ENCODE results near the gene PGLYRP1.

The PGLYRP1 gene

DNA sequence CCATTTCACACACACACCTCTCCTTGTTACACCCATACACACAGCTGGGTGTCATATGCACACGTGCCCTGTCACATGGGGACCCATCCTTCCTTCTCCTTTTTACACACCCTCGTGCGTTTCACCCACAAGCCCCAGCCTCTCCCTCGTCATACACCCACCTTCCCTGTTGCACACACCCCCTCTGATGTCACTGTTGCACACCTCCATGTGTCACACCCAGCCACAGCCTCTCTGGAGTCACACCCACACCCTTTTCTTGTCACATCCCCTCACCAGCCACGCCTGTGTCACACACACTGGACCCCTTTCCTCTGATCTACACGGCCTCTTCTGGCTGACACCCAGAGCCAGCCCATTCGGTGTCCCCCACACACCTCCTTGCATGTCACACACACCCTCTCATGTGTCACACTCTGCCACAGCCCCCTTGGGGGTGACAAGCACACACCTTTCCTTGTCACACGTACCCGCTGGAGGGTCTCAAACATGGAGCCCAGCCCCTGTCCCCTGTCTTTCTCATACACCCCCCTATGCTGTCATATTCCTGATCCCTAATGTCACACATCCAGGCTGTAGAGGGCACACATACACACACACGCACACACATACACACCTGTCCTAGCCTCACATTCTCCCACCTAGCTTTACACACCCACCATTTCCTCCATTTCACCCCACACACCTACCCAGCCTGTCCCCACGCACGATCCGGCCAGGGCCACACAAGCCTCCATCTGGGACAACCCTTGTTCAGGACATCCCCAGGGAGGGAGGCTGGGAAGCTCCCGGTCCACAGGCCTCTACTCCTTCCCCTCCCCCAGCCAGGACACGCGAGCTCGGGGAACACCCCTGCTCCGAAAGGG, 50.5 kb downstream of the PGLYRP1 start:
- TF ChIP-seq NFIC (IDR thresholded peaks at IDR 0.05) (no peak), CREB1 (IDR thresholded peaks at IDR 0.05; ENCODE audit: low read depth) (no peak), EP300 (IDR thresholded peaks at IDR 0.05; ENCODE audit: borderline replicate concordance) (no peak)
- TF ChIP-seq, protein P1, sequence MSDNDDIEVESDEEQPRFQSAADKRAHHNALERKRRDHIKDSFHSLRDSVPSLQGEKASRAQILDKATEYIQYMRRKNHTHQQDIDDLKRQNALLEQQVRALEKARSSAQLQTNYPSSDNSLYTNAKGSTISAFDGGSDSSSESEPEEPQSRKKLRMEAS (IDR thresholded peaks at IDR 0.05), result no peak

DNA sequence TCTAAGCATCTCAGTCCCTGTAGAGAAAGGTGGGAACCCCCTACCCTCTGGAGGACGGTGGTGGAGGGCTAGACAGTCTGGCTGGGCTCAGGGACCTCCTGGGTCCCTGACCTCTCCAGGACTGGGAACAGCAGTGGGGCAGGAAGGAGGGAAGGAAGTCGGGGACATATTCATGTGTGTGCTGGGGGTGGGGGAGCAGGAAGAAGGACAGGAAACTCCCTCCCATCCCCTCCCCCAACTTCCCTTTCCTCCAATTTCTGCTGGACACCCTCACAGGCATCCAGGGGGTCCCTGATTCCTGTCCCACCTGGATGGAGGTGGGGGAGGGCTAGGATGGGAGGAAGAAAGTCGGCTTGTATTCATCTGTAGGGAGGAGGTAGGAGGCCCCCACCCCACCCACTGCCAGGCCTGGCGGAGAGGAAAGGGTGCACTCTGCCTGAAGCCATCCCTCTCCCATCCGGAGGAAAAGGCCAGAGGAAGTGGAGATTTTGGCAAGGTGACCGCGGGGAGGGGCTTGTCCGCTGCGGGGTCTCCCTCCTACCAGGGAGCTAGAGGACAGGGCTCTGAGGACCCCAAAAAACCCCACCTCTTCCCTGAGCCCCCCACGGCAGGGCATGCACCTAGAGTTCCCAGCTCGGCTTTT, 51.5 kb downstream of the PGLYRP1 start:
- no peak for TF ChIP-seq CEBPB (IDR thresholded peaks at IDR 0.05)
- no peak for TF ChIP-seq FOXM1 (IDR thresholded peaks at IDR 0.05; ENCODE audit: borderline replicate concordance, low read depth)
- no peak for TF ChIP-seq TAF1 (IDR thresholded peaks at IDR 0.05; ENCODE audit: low read depth)
- no peak for TF ChIP-seq RAD21 (IDR thresholded peaks at IDR 0.05; ENCODE audit: low read depth)
- TF ChIP-seq ZBTB7A (IDR thresholded peaks at IDR 0.05; ENCODE audit: low read depth), result no peak
- no peak for TF ChIP-seq NFIC (IDR thresholded peaks at IDR 0.05)
- TF ChIP-seq EP300 (IDR thresholded peaks at IDR 0.05; ENCODE audit: borderline replicate concordance), result no peak
- TF ChIP-seq, protein P2, sequence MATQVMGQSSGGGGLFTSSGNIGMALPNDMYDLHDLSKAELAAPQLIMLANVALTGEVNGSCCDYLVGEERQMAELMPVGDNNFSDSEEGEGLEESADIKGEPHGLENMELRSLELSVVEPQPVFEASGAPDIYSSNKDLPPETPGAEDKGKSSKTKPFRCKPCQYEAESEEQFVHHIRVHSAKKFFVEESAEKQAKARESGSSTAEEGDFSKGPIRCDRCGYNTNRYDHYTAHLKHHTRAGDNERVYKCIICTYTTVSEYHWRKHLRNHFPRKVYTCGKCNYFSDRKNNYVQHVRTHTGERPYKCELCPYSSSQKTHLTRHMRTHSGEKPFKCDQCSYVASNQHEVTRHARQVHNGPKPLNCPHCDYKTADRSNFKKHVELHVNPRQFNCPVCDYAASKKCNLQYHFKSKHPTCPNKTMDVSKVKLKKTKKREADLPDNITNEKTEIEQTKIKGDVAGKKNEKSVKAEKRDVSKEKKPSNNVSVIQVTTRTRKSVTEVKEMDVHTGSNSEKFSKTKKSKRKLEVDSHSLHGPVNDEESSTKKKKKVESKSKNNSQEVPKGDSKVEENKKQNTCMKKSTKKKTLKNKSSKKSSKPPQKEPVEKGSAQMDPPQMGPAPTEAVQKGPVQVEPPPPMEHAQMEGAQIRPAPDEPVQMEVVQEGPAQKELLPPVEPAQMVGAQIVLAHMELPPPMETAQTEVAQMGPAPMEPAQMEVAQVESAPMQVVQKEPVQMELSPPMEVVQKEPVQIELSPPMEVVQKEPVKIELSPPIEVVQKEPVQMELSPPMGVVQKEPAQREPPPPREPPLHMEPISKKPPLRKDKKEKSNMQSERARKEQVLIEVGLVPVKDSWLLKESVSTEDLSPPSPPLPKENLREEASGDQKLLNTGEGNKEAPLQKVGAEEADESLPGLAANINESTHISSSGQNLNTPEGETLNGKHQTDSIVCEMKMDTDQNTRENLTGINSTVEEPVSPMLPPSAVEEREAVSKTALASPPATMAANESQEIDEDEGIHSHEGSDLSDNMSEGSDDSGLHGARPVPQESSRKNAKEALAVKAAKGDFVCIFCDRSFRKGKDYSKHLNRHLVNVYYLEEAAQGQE (IDR thresholded peaks at IDR 0.05; ENCODE audit: low read depth), result no peak
- no peak for TF ChIP-seq EGR1 (IDR thresholded peaks at IDR 0.05)
- no peak for TF ChIP-seq CREB1 (IDR thresholded peaks at IDR 0.05; ENCODE audit: low read depth)
- TF ChIP-seq TEAD4 (IDR thresholded peaks at IDR 0.05), result no peak
- TF ChIP-seq, protein P1 (IDR thresholded peaks at IDR 0.05), result no peak
- no peak for TF ChIP-seq YY1 (IDR thresholded peaks at IDR 0.05; ENCODE audit: low read depth)

DNA sequence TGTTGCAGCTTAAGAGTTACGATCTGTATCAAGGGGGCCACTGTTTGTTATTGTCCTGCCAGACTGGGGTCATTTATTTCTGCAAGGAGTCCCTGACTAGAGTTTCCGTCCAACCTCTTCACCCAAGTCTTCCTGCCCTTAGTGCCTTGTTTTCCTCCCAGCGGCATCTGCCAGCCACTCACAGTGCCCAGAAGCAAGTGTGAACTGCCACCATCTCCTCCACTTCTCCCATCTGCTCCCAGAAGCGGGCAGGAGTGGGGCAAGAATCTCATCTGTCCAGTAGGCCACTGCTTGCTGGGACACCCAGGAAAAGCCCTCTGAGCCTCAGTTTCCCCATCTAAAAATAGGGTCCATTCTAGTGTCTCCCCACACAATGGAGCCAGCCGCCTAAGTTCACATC, 53.2 kb downstream of the PGLYRP1 start:
- TF ChIP-seq FOXM1 (IDR thresholded peaks at IDR 0.05; ENCODE audit: borderline replicate concordance, low read depth) (no peak), CREB1 (IDR thresholded peaks at IDR 0.05; ENCODE audit: low read depth) (no peak)
- TF ChIP-seq, protein P2 (IDR thresholded peaks at IDR 0.05; ENCODE audit: low read depth), result no peak
- TF ChIP-seq, protein P1 (IDR thresholded peaks at IDR 0.05), result no peak

All from Ishikawa (cell line).